Ishikawa (cell line): ENCODE data around the gene HMGN3.

Source experiments
- CEBPB ChIP-seq: IDR thresholded peaks from 2 replicates; pipeline ENCODE4 v1.6.1; 2012
- CREB1 ChIP-seq: IDR thresholded peaks from 2 replicates; pipeline ENCODE4 v1.6.1; 2012; ENCODE audit warnings: low read depth
- EGR1 ChIP-seq: IDR thresholded peaks from 2 replicates; pipeline ENCODE4 v1.6.1; 2012
- EP300 ChIP-seq: IDR thresholded peaks from 2 replicates; pipeline ENCODE4 v1.6.1; 2012; ENCODE audit warnings: borderline replicate concordance
- FOXM1 ChIP-seq: IDR thresholded peaks from 2 replicates; pipeline ENCODE4 v1.6.1; 2012; ENCODE audit warnings: low read depth, borderline replicate concordance
- NFIC ChIP-seq: IDR thresholded peaks from 2 replicates; pipeline ENCODE4 v1.6.1; 2012
- RAD21 ChIP-seq: IDR thresholded peaks from 2 replicates; pipeline ENCODE4 v1.6.1; 2012; ENCODE audit warnings: low read depth
- TAF1 ChIP-seq: IDR thresholded peaks from 2 replicates; pipeline ENCODE4 v1.6.1; 2012; ENCODE audit warnings: low read depth, mild to moderate bottlenecking
- TCF12 ChIP-seq: IDR thresholded peaks from 2 replicates; pipeline ENCODE4 v1.6.1; 2012; ENCODE audit warnings: low read depth
- YY1 ChIP-seq: IDR thresholded peaks from 2 replicates; pipeline ENCODE4 v1.6.1; 2012; ENCODE audit warnings: low read depth
- ZBTB7A ChIP-seq: IDR thresholded peaks from 2 replicates; pipeline ENCODE4 v1.6.1; 2012; ENCODE audit warnings: low read depth
- TF ChIP-seq, protein P1 (sequence below): IDR thresholded peaks from 2 replicates; pipeline ENCODE4 v1.6.1; 2012
- TF ChIP-seq, protein P2 (sequence below): IDR thresholded peaks from 2 replicates; pipeline ENCODE4 v1.6.1; 2012
- TF ChIP-seq, protein P3 (sequence below): IDR thresholded peaks from 2 replicates; pipeline ENCODE4 v1.6.1; 2012; ENCODE audit warnings: low read depth, mild to moderate bottlenecking

GRCh38 chr6:79261666-79262065 lies 27.2 kb upstream of the HMGN3 start:
- no peak for TF ChIP-seq TAF1
- TF ChIP-seq, protein P1, sequence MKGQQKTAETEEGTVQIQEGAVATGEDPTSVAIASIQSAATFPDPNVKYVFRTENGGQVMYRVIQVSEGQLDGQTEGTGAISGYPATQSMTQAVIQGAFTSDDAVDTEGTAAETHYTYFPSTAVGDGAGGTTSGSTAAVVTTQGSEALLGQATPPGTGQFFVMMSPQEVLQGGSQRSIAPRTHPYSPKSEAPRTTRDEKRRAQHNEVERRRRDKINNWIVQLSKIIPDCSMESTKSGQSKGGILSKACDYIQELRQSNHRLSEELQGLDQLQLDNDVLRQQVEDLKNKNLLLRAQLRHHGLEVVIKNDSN: no peak
- TF ChIP-seq YY1: no peak
- TF ChIP-seq EGR1: no peak
- TF ChIP-seq, protein P2, sequence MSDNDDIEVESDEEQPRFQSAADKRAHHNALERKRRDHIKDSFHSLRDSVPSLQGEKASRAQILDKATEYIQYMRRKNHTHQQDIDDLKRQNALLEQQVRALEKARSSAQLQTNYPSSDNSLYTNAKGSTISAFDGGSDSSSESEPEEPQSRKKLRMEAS: no peak
- TF ChIP-seq TCF12: no peak
- no peak for TF ChIP-seq RAD21
- TF ChIP-seq NFIC: no peak
- TF ChIP-seq ZBTB7A: no peak
- no peak for TF ChIP-seq CEBPB
- TF ChIP-seq EP300: no peak
- TF ChIP-seq, protein P3, sequence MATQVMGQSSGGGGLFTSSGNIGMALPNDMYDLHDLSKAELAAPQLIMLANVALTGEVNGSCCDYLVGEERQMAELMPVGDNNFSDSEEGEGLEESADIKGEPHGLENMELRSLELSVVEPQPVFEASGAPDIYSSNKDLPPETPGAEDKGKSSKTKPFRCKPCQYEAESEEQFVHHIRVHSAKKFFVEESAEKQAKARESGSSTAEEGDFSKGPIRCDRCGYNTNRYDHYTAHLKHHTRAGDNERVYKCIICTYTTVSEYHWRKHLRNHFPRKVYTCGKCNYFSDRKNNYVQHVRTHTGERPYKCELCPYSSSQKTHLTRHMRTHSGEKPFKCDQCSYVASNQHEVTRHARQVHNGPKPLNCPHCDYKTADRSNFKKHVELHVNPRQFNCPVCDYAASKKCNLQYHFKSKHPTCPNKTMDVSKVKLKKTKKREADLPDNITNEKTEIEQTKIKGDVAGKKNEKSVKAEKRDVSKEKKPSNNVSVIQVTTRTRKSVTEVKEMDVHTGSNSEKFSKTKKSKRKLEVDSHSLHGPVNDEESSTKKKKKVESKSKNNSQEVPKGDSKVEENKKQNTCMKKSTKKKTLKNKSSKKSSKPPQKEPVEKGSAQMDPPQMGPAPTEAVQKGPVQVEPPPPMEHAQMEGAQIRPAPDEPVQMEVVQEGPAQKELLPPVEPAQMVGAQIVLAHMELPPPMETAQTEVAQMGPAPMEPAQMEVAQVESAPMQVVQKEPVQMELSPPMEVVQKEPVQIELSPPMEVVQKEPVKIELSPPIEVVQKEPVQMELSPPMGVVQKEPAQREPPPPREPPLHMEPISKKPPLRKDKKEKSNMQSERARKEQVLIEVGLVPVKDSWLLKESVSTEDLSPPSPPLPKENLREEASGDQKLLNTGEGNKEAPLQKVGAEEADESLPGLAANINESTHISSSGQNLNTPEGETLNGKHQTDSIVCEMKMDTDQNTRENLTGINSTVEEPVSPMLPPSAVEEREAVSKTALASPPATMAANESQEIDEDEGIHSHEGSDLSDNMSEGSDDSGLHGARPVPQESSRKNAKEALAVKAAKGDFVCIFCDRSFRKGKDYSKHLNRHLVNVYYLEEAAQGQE: no peak
- no peak for TF ChIP-seq FOXM1
- no peak for TF ChIP-seq CREB1
